ENCODE data around the gene APCDD1.

APCDD1 gene

DNA sequence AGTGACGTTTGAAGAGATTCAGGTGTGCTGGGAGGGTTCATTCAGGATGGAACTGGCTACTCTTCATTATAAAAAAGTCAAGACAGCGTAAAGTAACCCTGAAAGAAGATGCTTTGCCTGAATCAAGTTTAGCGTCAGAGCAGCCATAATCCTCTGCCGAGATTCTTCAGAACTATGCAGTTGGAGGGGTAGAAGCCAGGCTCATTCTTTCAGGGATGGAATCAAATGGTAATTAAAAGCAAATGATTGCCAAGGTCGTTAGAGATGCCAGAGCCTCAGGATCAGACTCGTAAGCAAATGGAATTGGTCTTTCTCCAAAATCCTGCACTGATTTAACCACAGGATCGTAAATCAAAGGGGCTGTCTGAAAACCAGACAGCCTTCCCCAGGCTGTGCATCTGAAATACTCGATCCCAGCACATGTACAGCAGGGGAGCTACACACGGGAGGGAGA lies 21.9 kb downstream of the APCDD1 start:
- H3K4me3 ChIP-seq (ENCODE audit: control insufficient read depth in 1 of 7, extremely low read depth in 1 of 7, insufficient read depth in 4 of 7, low read depth in 2 of 7, low read length in 6 of 7): no peak overlapping the region
- no peaks in the 10 kb centered on the region for H3K36me3 ChIP-seq (ENCODE audit: control insufficient read depth in 4 of 4, insufficient read depth in 4 of 4, low read length in 3 of 4)
- no peak for DNase-seq
- no peak overlapping the region for H3K27ac ChIP-seq (ENCODE audit: insufficient read depth in 1 of 2, low read depth in 1 of 2, low read length in 2 of 2, poor library complexity in 1 of 2, severe bottlenecking in 2 of 2)
- ChIA-PET POLR2A (interaction anchor here (0.6 to 0.8 kb wide), 2 partner anchors 10 to 113 kb away, joined by 3 read pairs; no protein-coding TSS in a partner anchor), CTCF (interaction anchor here (0.8 to 1.7 kb wide), 4 partner anchors 16 to 444 kb away, joined by 3 to 5 read pairs (median 4); no protein-coding TSS in a partner anchor)
- H3K27me3 ChIP-seq (replicated peaks in 2 of 5; ENCODE audit: control insufficient read depth in 4 of 5, insufficient read depth in 5 of 5, low read length in 4 of 5): no peaks in the 10 kb centered on the region
- WGBS (ENCODE audit: insufficient coverage): 53% methylated on average over 9 of the region's 9 CpGs
- H3K4me1 ChIP-seq (ENCODE audit: control extremely low read depth in 1 of 4, control insufficient read depth in 4 of 4, insufficient read depth in 4 of 4, low read length in 3 of 4): peaks cover 9 to 51% (median 28%) of the 10 kb centered on the region in 4 experiments
- H3K9me3 ChIP-seq (ENCODE audit: control extremely low read depth in 1 of 5, control insufficient read depth in 4 of 5, insufficient read depth in 2 of 5, low read depth in 1 of 5, low read length in 4 of 5): no peaks in the 10 kb centered on the region

DNA sequence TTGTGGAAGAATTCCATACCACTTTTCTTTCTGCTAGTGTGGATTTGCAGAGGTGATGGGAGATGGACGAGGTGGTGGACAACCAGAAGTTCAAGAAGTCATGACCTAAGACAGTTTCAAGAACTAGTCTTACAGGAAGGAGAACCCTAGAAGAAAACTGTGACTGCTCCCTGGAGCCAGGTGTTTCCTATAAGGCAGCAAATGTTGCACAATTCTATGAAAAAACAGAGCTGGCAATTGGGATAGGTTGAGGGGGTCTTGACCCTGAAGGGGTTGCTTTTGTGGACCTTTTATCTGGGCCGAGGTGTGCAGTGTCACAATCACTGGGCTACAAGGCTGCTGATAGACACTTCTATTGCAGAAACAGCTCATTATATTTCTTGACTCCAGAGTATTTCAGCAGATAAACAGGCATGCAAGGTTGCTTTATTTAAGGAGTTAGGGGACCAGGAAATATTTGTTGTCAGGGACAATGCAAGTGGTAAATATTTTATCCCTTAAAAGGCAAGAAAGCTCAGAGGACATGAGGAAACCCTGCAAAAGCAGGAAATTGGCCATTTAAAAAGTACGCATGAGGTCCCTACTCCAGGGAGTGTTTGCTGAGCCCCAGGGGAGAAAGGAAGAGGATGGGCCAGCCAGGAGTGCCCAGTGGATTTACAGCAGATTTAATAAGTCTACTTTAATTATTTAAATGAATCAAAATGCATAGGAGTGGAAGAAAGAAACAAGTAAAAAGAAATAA lies 22.9 kb downstream of the APCDD1 start:
- DNase-seq: peak in 1 of 3 donors; percentile 24
- no peaks in the 10 kb centered on the region for H3K9me3 ChIP-seq (ENCODE audit: control extremely low read depth in 1 of 5, control insufficient read depth in 4 of 5, insufficient read depth in 2 of 5, low read depth in 1 of 5, low read length in 4 of 5)
- peaks cover 9 to 59% (median 30%) of the 10 kb centered on the region in 4 experiments for H3K4me1 ChIP-seq (ENCODE audit: control extremely low read depth in 1 of 4, control insufficient read depth in 4 of 4, insufficient read depth in 4 of 4, low read length in 3 of 4)
- H3K4me3 ChIP-seq (ENCODE audit: control insufficient read depth in 1 of 7, extremely low read depth in 1 of 7, insufficient read depth in 4 of 7, low read depth in 2 of 7, low read length in 6 of 7): peak overlapping the region in 1 of 7 experiments; percentile 5
- no peak overlapping the region for H3K27ac ChIP-seq (ENCODE audit: insufficient read depth in 1 of 2, low read depth in 1 of 2, low read length in 2 of 2, poor library complexity in 1 of 2, severe bottlenecking in 2 of 2)
- no peaks in the 10 kb centered on the region for H3K27me3 ChIP-seq (replicated peaks in 2 of 5; ENCODE audit: control insufficient read depth in 4 of 5, insufficient read depth in 5 of 5, low read length in 4 of 5)
- WGBS (ENCODE audit: insufficient coverage): 43% methylated on average over 3 of the region's 3 CpGs
- ChIA-PET POLR2A (no interaction called here), CTCF (interaction anchor here (0.6 to 1.7 kb wide), 2 partner anchors 253 to 445 kb away, joined by 3 to 5 read pairs; no protein-coding TSS in a partner anchor)
- H3K36me3 ChIP-seq (ENCODE audit: control insufficient read depth in 4 of 4, insufficient read depth in 4 of 4, low read length in 3 of 4): no peaks in the 10 kb centered on the region

- ChIA-PET CTCF (interaction anchor here (0.6 kb wide), 1 partner anchor 253 kb away, joined by 3 read pairs; no protein-coding TSS in a partner anchor), POLR2A (no interaction called here)
- Histone ChIP-seq H3K9me3 (ENCODE audit: control extremely low read depth in 1 of 5, control insufficient read depth in 4 of 5, insufficient read depth in 2 of 5, low read depth in 1 of 5, low read length in 4 of 5) (no peaks in the 10 kb centered on the region), H3K27ac (ENCODE audit: insufficient read depth in 1 of 2, low read depth in 1 of 2, low read length in 2 of 2, poor library complexity in 1 of 2, severe bottlenecking in 2 of 2) (no peak overlapping the region), H3K36me3 (ENCODE audit: control insufficient read depth in 4 of 4, insufficient read depth in 4 of 4, low read length in 3 of 4) (no peaks in the 10 kb centered on the region), H3K27me3 (replicated peaks in 2 of 5; ENCODE audit: control insufficient read depth in 4 of 5, insufficient read depth in 5 of 5, low read length in 4 of 5) (no peaks in the 10 kb centered on the region), H3K4me3 (ENCODE audit: control insufficient read depth in 1 of 7, extremely low read depth in 1 of 7, insufficient read depth in 4 of 7, low read depth in 2 of 7, low read length in 6 of 7) (no peak overlapping the region), H3K4me1 (ENCODE audit: control extremely low read depth in 1 of 4, control insufficient read depth in 4 of 4, insufficient read depth in 4 of 4, low read length in 3 of 4) (peaks cover 9 to 64% (median 36%) of the 10 kb centered on the region in 4 experiments)
- no peak for DNase-seq
- 67% methylated on average over 1 of the region's 2 CpGs for WGBS (ENCODE audit: insufficient coverage)
These were observed 23.4 kb downstream of the APCDD1 start for GRCh38 chr18:10477863-10478260.

DNA sequence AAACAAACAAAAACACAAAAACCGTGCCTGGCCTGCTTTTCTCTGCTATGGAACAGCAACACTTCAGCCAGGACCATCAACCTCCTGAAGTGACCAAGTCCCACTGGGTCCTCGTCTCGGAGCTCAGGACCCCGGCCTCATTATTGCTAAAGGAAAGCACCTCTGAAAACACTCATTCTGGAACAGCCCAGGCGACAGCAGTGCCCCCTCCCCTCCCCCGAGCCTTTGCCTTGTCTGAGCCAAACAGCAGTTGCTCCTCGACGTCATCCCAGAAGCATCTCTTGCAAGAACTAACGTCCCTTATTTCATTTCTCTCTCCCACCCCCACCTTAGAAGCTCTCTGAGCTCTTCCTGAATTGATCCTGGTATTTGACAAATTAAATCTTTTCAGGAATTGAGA lies 27.4 kb downstream of the APCDD1 start:
- Histone ChIP-seq H3K27me3 (replicated peaks in 2 of 5; ENCODE audit: control insufficient read depth in 4 of 5, insufficient read depth in 5 of 5, low read length in 4 of 5) (no peaks in the 10 kb centered on the region), H3K36me3 (ENCODE audit: control insufficient read depth in 4 of 4, insufficient read depth in 4 of 4, low read length in 3 of 4) (no peaks in the 10 kb centered on the region), H3K9me3 (ENCODE audit: control extremely low read depth in 1 of 5, control insufficient read depth in 4 of 5, insufficient read depth in 2 of 5, low read depth in 1 of 5, low read length in 4 of 5) (no peaks in the 10 kb centered on the region), H3K4me1 (ENCODE audit: control extremely low read depth in 1 of 4, control insufficient read depth in 4 of 4, insufficient read depth in 4 of 4, low read length in 3 of 4) (peaks cover 9 to 68% (median 37%) of the 10 kb centered on the region in 4 experiments), H3K27ac (ENCODE audit: insufficient read depth in 1 of 2, low read depth in 1 of 2, low read length in 2 of 2, poor library complexity in 1 of 2, severe bottlenecking in 2 of 2) (no peak overlapping the region), H3K4me3 (ENCODE audit: control insufficient read depth in 1 of 7, extremely low read depth in 1 of 7, insufficient read depth in 4 of 7, low read depth in 2 of 7, low read length in 6 of 7) (no peak overlapping the region)
- no peak for DNase-seq
- CTCF ChIA-PET: interaction anchor here (2.0 kb wide), 1 partner anchor 9 kb away, joined by 5 read pairs; no protein-coding TSS in a partner anchor
- POLR2A ChIA-PET: no interaction called here
- 96% methylated on average over 8 of the region's 9 CpGs for WGBS (ENCODE audit: insufficient coverage)

DNA sequence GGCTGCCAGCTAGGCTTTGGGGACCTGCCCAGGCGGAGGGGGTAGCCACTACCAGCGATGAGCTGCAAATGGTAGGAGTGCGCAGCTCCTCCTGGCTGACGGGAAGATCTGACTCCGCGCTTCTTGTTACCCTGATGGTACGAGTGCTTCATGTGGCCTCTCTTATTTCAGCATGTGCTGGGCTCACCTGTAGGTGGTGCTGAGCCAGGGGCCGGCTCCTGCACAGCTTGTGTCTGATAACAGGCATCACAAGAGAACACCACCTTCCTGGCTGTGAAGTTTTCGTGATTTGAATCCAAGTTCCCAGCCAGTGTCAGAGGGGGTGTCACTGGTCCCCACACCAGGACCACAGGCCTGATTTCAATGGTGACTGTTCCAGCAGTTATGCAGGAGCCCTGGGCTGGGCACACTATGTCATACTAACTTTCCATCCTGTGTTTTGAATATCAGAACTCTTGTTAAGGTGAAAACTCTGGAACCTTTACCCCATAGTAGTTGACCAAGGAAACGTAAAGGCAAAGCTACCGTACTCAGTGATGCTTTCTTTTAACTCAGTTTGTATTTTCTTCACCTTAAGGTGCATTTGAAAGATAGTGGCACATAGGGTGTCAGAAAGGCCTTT lies 28.0 kb downstream of the APCDD1 start:
- Histone ChIP-seq H3K27ac (ENCODE audit: insufficient read depth in 1 of 2, low read depth in 1 of 2, low read length in 2 of 2, poor library complexity in 1 of 2, severe bottlenecking in 2 of 2) (no peak overlapping the region), H3K9me3 (ENCODE audit: control extremely low read depth in 1 of 5, control insufficient read depth in 4 of 5, insufficient read depth in 2 of 5, low read depth in 1 of 5, low read length in 4 of 5) (no peaks in the 10 kb centered on the region), H3K36me3 (ENCODE audit: control insufficient read depth in 4 of 4, insufficient read depth in 4 of 4, low read length in 3 of 4) (no peaks in the 10 kb centered on the region), H3K4me1 (ENCODE audit: control extremely low read depth in 1 of 4, control insufficient read depth in 4 of 4, insufficient read depth in 4 of 4, low read length in 3 of 4) (peaks cover 5 to 62% (median 31%) of the 10 kb centered on the region in 4 experiments), H3K4me3 (ENCODE audit: control insufficient read depth in 1 of 7, extremely low read depth in 1 of 7, insufficient read depth in 4 of 7, low read depth in 2 of 7, low read length in 6 of 7) (peak overlapping the region in 1 of 7 experiments; percentile 4), H3K27me3 (replicated peaks in 2 of 5; ENCODE audit: control insufficient read depth in 4 of 5, insufficient read depth in 5 of 5, low read length in 4 of 5) (no peaks in the 10 kb centered on the region)
- POLR2A ChIA-PET: no interaction called here
- no peak for DNase-seq
- WGBS (ENCODE audit: insufficient coverage): 97% methylated on average over 9 of the region's 11 CpGs
- CTCF ChIA-PET: interaction anchor here (2.0 kb wide), 1 partner anchor 8 kb away, joined by 5 read pairs; no protein-coding TSS in a partner anchor

DNA sequence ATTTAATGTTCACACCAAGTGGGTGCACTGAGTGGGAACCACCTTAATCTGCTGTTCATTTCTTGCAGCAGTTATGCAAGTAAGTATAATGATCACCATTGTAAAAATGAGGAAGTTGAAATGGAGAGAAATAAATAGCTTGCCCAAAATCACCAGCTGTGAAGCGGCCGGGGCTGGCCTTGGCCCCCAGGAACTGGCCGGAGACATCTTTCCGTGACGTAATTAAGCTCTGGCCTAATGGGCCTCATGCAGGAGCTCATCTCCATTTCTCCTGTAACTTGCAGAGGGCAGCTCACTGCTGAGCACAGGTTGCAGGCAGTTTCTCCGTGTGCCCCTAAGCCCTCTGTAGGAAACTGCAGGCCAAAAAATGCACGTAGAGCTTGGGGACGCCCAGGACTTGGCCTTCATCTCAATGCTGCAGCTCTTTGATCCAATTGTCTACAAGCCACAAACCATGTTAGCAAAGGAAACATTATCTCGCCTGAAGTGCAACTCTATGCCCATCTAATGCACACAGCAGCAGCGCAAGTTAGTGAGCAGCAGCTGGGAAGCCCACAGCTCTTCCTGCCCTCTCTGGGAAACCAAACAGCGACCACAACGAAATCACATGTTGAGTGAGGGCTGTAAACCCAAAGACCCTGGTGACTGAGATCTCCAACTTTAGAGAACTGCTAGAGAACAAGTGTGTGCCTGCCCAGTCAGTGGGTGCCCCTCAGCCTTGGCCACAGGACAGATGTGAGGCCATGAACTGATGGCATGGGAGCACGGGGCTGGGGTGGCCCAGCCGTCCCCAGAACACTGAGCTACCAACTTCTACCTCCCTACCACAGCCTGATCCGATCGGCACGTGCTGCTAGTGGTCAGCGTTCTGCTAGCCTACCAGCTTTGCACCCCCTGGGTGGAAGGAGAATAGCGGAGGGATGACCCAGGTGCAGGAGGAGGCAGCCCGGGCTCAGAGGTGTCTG lies 28.8 kb downstream of the APCDD1 start:
- H3K27ac ChIP-seq (ENCODE audit: insufficient read depth in 1 of 2, low read depth in 1 of 2, low read length in 2 of 2, poor library complexity in 1 of 2, severe bottlenecking in 2 of 2): no peak overlapping the region
- DNase-seq: peak; percentile 26 to 82 (median 77)
- peak overlapping the region in 3 of 7 experiments; percentile 1 to 54 (median 14) for H3K4me3 ChIP-seq (ENCODE audit: control insufficient read depth in 1 of 7, extremely low read depth in 1 of 7, insufficient read depth in 4 of 7, low read depth in 2 of 7, low read length in 6 of 7)
- H3K27me3 ChIP-seq (replicated peaks in 2 of 5; ENCODE audit: control insufficient read depth in 4 of 5, insufficient read depth in 5 of 5, low read length in 4 of 5): no peaks in the 10 kb centered on the region
- H3K4me1 ChIP-seq (ENCODE audit: control extremely low read depth in 1 of 4, control insufficient read depth in 4 of 4, insufficient read depth in 4 of 4, low read length in 3 of 4): peaks cover 0 to 54% (median 25%) of the 10 kb centered on the region in 4 experiments
- no peaks in the 10 kb centered on the region for H3K9me3 ChIP-seq (ENCODE audit: control extremely low read depth in 1 of 5, control insufficient read depth in 4 of 5, insufficient read depth in 2 of 5, low read depth in 1 of 5, low read length in 4 of 5)
- POLR2A ChIA-PET: no interaction called here
- WGBS (ENCODE audit: insufficient coverage): 2% methylated on average over 13 of the region's 20 CpGs
- CTCF ChIA-PET: interaction anchor here (1.0 to 2.0 kb wide), 4 partner anchors 7 to 46 kb away, joined by 3 to 5 read pairs (median 4); no protein-coding TSS in a partner anchor
- H3K36me3 ChIP-seq (ENCODE audit: control insufficient read depth in 4 of 4, insufficient read depth in 4 of 4, low read length in 3 of 4): no peaks in the 10 kb centered on the region
